ENCODE data around the gene FAM180B.
A peak's percentile ranks its signal among the peaks of the same experiment; 100 is the strongest.
"Not testable (repeated sequence)": the region's sequence is repeated elsewhere in the genome, so short reads cannot be mapped to it uniquely, and the experiment has no call there.

Gene FAM180B, protein sequence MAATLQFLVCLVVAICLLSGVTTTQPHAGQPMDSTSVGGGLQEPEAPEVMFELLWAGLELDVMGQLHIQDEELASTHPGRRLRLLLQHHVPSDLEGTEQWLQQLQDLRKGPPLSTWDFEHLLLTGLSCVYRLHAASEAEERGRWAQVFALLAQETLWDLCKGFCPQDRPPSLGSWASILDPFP

DNA sequence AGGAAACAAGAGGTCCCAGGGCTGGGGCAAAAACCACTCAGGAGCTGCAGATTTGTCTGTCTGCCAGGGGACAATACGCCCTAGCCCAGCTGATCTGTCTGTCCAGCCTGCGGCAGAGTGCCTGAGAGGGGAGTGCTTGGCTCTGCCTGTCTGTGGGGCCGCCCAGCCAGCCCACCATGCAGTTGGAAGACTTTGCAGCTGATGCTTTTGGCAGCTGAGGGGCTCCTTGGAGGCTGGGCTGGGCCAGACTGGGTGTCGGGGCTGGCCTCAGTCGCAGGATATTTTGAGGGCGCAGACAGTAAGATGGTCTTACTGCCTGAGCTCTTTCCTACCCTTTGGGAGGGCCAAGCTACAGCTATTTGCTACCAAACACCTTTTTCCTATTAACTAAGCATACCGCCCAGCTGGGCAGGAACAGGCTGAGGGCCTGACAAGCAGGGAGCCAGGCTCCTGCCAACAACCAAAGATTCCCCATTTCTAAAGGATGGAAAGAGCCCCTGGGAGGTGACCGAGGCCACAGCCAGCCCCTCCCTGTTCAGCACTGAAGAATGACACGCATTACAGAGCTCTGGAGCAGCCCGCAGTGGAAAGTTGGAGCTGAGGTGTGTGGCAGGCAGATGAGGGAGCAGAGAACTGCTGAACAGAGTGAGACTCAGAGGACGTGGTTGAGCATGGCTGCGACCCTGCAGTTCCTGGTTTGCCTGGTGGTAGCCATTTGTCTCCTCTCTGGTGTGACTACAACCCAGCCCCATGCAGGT, at the start of gene FAM180B:
Gene FAM180B (plus strand): TSS at position 581 of the 758 bp plus-strand sequence. CDS start 91 bp downstream, at position 672.
- DNase-seq = no peak

DNA sequence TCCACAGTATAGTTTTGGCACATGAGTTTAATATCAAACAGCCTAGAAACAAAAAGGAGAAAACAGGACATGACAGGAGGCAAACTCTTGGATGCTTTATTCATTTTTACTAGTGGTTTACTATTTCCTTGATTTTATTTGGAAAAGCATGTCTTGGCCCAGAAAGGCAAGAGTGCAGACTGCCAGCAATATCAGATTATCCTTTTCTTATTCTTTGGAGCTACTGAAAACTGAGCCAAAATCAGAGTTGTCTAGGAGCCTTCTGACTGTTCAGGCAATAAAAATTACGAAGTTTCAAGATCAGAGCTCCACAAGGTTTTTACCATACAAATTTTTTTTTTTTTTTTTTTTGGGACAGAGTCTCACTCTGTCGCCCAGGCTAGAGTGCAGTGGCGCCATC, 49.6 kb upstream of the FAM180B start:
- DNase-seq = no peak

DNA sequence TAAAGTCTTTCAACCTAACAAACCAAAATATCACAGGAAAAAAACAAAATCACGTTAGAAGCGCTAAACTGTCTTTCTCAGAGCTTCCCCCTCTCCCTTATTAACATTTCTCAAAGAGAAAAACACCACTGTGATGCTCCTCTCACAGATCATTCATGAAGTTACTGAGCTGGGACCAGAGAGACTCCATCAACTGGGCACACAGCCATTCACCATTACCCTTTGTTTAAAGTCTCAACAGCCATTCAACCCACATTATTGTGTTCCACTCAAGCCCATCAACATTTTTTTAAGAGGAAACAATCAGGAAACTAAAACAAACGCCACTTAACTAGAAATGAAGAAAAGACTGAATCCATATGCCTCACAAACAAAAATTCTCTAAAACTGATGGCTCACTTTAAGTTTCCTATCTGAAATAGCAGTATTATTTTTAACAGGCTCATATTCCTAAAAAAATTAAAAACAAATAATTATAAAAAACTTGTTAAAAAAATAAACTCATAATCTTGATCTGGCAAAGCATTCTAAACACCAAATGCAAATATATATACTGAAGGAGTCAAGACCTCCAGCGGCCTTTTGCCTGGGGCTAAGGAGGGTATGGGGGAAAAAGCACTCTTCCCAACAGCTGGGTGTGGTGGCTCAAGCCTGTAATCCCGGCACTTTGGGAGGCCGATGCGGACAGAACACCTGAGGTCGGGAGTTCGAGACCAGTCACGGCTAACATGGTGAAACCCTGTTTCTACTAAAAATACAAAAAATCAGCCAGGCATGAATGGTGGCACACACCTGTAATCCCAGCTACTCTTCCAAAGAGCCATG, 47.5 kb upstream of the FAM180B start:
- no peak for DNase-seq

DNA sequence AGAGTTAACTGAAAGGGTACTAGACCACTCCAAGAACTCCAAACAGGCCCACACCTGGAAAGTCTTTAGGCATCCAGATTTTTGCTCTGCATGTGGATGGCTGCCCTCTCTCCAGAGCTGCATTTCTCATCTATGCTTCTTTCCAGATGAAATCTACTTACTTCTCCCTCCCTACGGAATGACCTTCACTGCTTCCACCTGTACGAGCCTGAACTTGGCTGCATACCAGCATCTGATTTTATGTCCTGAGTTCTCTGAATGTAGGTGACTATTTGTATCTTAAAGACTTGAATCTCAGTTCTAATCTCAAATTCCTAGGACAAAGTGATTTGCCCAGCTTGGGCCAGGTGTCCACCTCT, 46.8 kb upstream of the FAM180B start:
- no peak for DNase-seq

DNA sequence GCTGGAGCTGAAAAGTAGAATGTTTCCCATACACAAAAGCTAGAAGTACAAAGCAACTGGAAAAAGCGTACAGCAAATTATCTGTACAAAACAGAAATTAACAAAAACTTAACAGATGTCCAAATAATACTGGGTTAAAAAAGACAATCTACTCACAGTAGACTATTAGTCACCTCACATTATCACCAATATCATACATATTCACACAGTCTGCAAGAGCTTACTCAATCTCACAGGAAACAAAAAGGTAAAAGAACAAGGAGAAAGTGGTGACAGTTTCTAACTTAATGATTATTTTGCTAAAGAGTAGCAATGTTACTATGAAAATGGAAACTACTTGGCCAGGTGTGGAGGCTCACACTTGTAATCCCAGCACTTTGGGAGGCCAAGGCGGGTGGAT, 45.4 kb upstream of the FAM180B start:
- DNase-seq = no peak

DNA sequence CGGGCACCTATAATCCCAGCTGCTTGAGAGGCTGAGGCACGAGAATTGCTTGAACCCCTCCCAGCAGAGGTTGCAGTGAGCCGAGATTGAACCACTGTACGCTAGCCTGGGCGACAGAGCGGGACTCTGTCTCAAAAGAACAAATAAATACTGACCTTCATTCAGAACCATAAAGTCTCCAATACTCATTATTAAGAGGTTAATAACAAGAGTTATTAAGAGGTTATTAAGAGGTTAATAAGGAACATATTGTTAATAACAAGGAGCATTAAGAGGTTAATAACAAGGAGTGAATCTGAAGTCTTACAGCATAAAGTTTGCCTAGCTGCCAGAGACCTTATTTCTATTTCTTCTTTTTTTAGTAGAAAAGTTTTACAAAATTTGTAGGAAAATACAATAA, 41.2 kb upstream of the FAM180B start:
- no peak for DNase-seq

DNA sequence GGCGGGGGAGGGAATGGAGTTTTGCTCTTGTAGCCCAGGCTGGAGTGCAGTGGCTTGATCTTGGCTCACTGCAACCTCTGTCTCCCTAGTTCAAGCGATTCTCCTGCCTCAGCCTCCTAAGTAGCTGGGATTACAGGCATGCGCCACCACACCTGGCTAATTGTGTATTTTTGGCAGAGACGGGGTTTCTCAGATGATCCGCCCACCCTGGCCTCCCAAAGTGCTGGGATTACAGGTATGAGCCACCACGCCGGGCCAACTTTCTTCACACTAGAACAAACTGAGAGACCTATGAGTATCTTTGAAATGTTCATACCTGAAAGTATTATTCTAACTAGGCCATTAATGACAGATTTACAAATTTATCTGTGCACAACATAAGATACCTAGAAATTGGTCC, 40.2 kb upstream of the FAM180B start:
- not testable (repeated sequence) for DNase-seq

DNA sequence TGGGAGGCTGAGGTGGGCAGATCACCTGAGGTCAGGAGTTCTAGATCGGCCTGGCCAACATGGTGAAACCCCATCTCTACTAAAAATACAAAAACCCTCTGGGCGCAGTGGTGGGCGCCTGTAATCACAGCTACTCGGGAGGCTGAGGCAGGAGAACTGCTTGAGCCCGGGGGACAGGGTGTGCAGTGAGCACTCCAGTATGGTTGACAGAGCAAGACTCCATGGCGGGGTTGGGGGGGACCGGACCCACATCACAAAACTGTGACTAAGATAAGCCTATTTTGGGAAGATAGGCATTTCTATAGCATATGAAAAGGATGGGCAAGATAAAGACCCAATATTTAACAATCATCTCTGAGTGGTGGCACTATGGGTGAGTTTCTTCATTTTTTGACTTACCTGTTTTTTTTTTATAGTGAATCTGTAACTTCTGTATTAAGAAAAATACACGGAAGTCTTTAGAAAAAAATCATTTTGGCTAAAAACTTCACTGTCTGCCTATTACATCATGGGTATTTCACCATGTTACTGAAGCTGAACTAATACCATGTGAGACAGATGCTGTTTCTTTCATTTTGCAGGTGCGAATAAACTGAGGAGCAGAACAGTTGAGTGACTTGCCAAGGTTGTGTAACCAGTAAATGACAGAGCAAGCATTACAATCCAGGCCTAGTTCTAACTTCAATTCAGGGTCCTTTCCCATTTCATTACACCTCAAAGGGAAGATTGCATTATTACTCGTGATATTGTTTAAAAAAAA, 36.0 kb upstream of the FAM180B start:
- DNase-seq = no peak

DNA sequence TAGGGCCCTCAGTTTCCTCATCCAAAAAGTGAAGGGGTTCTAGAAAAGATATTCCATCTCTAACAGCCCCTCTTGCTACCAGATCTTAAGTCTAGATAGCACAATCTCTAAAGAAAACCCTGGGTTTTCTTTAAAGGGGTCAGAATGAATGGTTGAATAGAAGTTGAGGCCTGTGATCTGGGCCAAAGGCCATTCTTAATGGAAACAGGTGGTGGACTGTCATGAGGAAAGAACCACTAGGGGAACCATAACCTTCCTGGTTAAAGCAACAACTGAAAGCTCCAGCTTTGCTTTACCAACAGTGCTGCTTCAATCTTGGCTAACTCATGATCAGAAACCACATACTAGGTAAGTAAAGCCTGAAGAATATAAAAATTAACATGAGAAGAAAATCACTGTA, 35.4 kb upstream of the FAM180B start:
- DNase-seq = no peak

DNA sequence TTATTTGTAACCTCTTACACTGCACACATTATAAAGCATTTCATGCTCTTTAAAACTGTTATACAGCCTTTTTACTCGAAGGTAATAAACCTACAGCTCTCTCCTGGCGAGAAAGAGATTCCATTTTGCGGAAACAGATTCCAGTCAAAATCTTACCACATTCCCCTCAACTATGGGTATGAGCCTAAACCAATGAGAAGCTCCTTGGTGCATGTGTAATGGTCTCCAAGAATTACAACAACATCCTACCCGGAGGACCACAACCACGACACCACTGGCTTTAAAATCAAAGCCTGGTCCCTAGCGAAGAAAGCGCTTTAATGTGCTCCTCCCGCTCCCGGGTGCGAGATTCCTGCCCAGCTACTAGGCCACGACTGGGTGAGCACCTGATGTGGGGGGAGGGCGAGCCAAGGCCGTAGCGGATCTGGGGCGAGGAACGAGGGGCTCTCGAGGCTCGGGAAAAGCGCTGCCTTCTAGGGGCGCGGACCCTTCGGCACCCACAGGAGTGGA, 34.4 kb upstream of the FAM180B start:
- DNase-seq = no peak

DNA sequence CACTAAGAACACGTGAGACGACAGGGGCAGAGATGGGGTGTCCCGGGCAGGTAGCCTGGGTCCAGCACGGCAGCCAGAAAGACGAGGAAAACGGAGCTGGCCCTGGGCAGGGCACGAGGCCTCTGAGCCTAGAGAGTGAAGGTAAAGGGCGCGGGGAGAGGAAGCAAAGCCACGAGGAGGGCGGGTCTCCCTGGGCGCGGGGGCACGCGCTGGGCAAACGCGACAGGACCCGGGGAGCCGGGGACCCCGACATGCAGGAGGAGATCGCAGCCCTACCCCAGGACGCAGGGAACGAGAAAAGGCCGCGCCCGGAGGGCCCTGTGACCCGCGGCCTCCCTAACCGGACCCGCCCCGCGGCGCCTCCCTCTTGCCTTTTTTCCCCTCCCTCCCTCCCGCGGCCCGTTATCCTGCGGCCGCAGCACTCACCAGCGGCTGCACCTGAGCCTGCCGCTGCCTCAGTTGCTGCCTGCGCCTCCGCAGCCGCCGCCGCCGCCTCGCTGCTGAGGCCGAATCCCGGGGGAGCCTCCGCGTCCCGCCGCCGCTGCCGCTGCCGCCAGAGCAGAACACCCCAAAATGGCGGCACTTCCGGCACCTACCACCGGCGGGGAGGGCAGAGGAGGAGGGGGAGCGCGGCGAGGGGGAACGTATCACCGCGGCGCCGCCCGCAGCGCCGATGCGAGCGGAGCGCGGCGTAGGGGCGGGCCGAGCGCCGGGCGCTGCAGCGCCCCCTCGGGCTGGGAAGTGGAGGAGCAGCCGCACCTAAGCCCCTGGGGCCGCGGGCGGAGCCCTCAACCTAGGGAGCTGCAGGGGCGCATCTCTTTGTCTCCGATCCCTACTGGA, 33.7 kb upstream of the FAM180B start, which contains the start of gene CELF1:
Gene CELF1 (minus strand): TSS at position 567 of the 840 bp plus-strand sequence. CDS start 53,609 bp downstream, outside the sequence.
- peak; percentile 97 for DNase-seq

DNA sequence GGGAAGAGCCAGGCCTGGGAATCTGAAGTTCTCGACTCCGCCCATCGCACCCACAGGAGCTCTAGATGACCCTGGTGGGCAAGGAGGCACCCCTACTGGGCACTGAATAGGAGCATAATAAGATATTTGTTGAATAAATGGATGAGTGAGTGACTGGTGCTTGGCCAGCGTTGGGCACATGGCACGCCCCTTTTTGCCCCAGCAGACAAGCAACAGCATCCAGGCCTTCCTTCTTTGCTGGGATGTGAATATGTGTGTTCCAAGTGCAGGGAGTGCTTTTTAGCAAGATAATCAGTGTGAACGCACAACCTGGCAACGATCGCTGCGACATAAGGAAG, 33.1 kb upstream of the FAM180B start:
- DNase-seq = no peak

DNA sequence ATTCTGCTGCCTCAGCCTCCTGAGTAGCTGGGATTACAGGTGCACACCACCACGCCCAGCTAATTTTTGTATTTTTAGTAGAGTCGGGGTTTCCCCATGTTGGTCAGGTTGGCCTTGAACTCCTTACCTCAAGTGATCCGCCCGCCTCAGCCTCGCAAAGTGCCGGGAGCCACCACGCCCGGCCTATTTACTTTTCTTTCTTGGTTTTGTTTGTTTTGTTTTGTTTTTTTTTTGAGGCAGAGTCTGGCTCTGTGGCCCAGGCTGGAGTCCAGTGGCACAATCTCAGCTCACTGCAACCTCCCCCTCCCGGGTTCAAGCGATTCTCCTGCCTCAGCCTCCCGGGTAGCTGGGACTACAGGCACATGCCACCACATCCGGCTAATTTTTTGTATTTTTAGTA, 29.5 kb upstream of the FAM180B start:
- not testable (repeated sequence) for DNase-seq

DNA sequence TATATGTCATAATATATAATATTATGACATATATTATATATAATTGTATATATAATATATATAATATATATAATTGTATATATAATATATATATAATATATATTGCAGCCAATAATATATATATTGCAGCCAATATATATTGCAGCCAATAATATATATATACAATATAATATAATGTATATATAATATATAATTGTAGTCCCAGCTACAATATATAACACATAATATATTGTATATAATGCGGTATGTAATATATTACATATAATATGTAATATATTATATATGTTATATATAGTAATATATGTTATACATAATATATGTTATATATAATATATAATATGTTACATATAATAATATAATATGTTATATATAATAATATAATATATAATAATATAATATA, 27.8 kb upstream of the FAM180B start:
- DNase-seq = no peak

DNA sequence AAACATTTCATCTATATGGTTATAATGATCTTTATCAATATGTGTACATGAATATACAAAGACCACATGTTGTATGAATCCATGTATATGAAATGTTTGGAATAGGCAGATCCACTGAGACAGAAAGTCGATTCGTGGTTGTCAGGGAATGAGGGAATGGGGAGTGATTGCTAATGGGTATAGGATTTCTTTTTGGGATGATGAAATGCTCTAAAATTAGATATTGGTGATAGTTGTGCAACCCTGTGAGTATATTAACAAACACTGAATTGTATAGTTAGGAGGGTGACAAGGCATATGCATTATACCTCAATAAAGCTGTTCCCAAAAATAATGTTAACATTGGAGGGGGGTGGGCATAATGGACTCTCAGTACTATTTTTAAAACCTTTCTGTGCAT, 26.1 kb upstream of the FAM180B start:
- DNase-seq = no peak

DNA sequence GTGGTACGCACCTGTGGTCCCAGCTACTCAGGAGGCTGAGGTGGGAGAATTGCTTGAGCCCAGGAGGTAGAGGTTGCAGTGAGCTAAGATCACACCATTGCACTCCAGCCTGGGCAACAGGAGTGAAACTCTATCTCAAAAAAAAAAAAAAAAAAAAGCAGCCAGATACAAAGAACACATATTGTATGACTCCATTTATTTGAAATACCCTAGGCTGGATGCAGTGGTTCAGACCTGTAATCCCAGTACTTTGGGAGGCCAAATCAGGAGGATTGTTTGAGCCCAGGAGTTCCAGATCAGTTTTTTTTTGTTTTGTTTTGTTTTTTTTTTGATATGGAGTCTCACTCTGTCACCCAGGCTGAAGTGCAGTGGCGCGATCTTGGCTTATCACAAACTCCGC, 24.1 kb upstream of the FAM180B start:
- peak; percentile 31 for DNase-seq

DNA sequence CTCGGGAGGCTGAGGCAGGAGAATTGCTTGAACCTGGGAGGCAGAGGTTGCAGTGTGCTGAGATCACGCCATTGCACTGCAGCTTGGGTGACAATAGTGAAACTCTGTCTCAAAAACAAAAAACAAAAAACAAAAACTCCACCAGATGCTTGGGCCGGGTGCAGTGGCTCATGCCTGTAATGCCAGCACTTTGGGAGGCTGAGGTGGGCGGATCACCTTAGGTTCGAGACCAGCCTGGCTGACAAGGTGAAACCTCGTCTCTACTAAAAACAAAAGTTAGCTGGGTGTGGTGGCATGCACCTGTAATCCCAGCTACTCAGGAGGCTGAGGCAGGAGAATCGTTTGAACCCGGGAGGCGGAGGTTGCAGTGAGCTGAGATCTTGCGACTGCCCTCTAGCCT, 22.1 kb upstream of the FAM180B start:
- DNase-seq = not testable (repeated sequence)

DNA sequence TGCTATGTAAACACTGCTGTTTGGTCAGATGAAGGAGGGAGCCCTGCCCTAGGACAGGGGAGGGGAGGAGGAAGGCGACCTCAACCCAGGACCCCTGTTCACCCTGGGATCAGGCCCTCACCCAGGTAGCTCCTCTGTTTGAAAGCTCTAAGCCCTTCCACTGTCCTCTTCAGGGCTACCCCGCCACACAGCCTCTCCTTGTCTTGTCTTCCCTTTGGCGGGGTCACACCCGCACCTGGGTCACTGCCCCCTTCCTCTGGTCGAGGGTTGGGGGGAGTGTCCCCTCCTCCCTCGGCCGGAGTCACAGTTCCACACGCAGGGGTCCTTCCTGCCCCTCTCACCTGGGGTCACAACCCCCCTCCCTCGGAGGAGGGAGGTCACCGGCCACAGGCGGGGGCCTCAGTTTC, 21.5 kb upstream of the FAM180B start:
- DNase-seq = no peak

DNA sequence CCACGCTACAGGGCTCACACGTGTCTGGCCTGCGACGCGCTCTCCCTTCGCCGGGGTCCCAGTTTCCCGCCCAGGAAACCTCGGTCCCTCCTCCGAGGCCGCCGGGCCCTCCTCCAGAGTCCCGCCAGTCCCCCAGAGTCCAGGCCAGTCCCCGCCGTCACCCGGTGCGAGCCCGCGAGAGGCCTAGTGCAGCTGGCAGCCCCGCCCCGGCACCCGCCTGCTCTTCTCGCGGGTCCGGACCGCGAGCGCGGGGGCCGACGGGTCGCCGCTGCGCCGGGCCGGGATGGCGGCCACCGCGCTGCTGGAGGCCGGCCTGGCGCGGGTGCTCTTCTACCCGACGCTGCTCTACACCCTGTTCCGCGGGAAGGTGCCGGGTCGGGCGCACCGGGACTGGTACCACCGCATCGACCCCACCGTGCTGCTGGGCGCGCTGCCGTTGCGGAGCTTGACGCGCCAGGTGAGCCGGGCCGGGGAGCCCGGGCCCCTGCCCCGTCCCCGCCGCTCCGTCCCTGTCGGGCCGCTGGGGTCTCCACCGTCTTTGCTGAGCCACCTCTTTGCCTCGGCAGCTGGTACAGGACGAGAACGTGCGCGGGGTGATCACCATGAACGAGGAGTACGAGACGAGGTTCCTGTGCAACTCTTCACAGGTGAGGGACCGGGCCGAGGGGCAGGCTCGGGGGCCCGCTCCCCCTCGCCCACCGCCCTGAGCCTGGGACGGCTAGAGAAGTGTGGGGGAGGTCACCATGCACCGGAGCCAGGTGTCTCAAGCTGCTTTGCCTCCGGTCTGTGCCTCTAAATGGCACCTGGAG, 20.9 kb upstream of the FAM180B start, which contains the start of gene PTPMT1:
Gene PTPMT1 (plus strand): TSS at position 260 of the 809 bp plus-strand sequence. CDS start 24 bp downstream, at position 284.
- DNase-seq = peak; percentile 70

DNA sequence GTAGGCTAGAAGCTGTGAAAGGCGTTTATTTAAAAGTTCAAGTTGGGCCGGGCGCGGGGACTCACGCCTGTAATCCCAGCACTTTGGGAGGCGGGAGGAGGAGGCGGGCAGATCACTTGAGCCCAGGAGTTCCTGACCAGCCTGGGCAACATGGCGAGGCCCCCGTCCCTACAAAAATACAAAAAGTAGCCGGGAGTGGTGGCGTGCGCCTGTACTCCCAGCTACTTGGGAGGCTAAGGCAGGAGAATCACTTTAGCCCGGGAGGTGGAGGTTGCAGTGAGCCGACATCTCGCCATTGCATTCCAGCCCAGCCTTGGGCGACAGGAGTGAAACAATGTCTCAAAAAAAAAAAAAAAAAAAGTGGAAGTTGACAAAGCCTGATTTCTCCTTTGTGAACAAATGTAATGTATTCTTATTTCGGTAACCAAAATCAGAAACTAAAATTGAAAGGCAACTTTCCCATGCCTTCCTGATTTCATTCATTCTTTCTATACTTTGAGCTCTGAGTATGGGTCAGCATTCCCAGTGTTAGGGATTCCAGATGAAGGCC, 20.3 kb upstream of the FAM180B start:
- DNase-seq = no peak

DNA sequence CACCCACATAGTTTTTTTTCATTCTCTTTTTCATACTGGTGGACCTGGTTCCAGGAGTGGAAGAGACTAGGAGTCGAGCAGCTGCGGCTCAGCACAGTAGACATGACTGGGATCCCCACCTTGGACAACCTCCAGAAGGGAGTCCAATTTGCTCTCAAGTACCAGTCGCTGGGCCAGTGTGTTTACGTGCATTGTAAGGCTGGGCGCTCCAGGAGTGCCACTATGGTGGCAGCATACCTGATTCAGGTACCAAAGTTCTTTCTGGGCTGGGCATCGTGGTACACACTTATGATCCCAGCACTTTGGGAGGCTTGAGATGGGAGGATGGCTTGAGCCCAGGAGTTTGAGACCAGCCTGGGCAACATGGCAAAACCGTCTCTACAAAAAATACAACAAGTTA, 16.8 kb upstream of the FAM180B start:
- DNase-seq = no peak

Data from NCI-H2171 treated with DMSO at 0.1 percent for 48 hours (cell line).